ENCODE results near the gene LAMB1.

- TF ChIP-seq CTCF (conservative IDR thresholded peaks at IDR 0.05; ENCODE audit: low read length) (no peak), EZH2phosphoT487 (IDR thresholded peaks at IDR 0.05; ENCODE audit: borderline replicate concordance, low read depth, low read length) (no peak)
Measured at GRCh38 chr7:107913851-107914250, 89.1 kb downstream of the LAMB1 start.
